Smooth muscle cell (in vitro differentiated cells): ENCODE data around the gene CATSPERD. TPM values are rescaled to one million over a fixed set of nuclear protein-coding genes. Genes with fewer than 3 reads are reported as not detected.
"Not testable (repeated sequence)": the region's sequence is repeated elsewhere in the genome, so short reads cannot be mapped to it uniquely, and the experiment has no call there.

Experiments used
- DNase-seq: peaks from one replicate; lab custom pipeline; 2025; ENCODE audit not compliant: unreplicated experiment; lab: John Stamatoyannopoulos, UW
- H2AFZ ChIP-seq: fragments of 200-600 bp; sonication (generic); 2 replicates; pipeline ENCODE4 v1.6.0; 2016; ENCODE audit warnings: antibody characterized with exemption, low read depth, mild to moderate bottlenecking
- H3F3A ChIP-seq: fragments of 200-600 bp; sonication (generic); 2 replicates; pipeline ENCODE4 v1.6.0; 2017; ENCODE audit warnings: antibody characterized with exemption, low read depth
- H3K27ac ChIP-seq: fragments of 200-600 bp; sonication (generic); 2 replicates; pipeline ENCODE4 v1.5.1; 2016; ENCODE audit warnings: low read depth, mild to moderate bottlenecking
- H3K27me3 ChIP-seq: fragments of 200-600 bp; sonication (generic); 2 replicates; pipeline ENCODE4 v1.6.1; 2016; ENCODE audit warnings: low read depth, mild to moderate bottlenecking
- H3K36me3 ChIP-seq: fragments of 200-600 bp; sonication (generic); 2 replicates; pipeline ENCODE4 v1.5.1; 2016; ENCODE audit warnings: low read depth
- H3K4me1 ChIP-seq: fragments of 200-600 bp; sonication (generic); 2 replicates; pipeline ENCODE4 v1.5.1; 2016; ENCODE audit warnings: low read depth
- H3K4me2 ChIP-seq: fragments of 200-600 bp; sonication (generic); 2 replicates; pipeline ENCODE4 v1.6.0; 2016; ENCODE audit warnings: mild to moderate bottlenecking
- H3K4me3 ChIP-seq: fragments of 200-600 bp; sonication (generic); 2 replicates; pipeline ENCODE4 v1.5.1; 2016; ENCODE audit warnings: mild to moderate bottlenecking
- H3K79me2 ChIP-seq: fragments of 200-600 bp; sonication (generic); 2 replicates; pipeline ENCODE4 v1.6.0; 2016; ENCODE audit warnings: low read depth, mild to moderate bottlenecking
- H3K9ac ChIP-seq: fragments of 200-600 bp; sonication (generic); 2 replicates; pipeline ENCODE4 v1.6.0; 2016; ENCODE audit warnings: low read depth
- H3K9me3 ChIP-seq: fragments of 200-600 bp; sonication (generic); replicated peaks from 2 replicates; pipeline ENCODE4 v1.5.1; 2016; ENCODE audit warnings: low read depth
- H4K20me1 ChIP-seq: fragments of 200-600 bp; sonication (generic); 2 replicates; pipeline ENCODE4 v1.6.0; 2016; ENCODE audit warnings: low read depth
- CTCF ChIP-seq: fragments of 200-600 bp; sonication (generic); IDR thresholded peaks from 2 replicates; pipeline ENCODE4 v1.5.1; 2017; ENCODE audit warnings: borderline replicate concordance, mild to moderate bottlenecking, antibody characterized with exemption; ENCODE audit not compliant: insufficient read depth, poor library complexity, severe bottlenecking
- WGBS: methylation state at CpG from one replicate; pipeline ENCODE4 v1.1.7; 2016; ENCODE audit warnings: low lambda C conversion rate; 5-methylcytosine and 5-hydroxymethylcytosine counted together
- polyA plus RNA-seq: library from polyadenylated mRNA; unstranded; fragments of >200 nt; fragmentation: Nextera tagmentation; extraction: Ambion mirVana; gene quantifications from 2 replicates; pipeline ENCODE4 v1.2.1, GENCODE V29; 2016
- total RNA-seq: library from RNA; depleted of rRNA; stranded (reverse); fragments of >200 nt; gene quantifications from 2 replicates; pipeline ENCODE4 v1.2.3, GENCODE V29; 2014

Gene CATSPERD
- total and polyA plus RNA-seq, 2 experiments from 2014 or later = not detected

- Histone ChIP-seq H3K9me3 (no peaks in the 10 kb centered on the region), H2AFZ (no peak overlapping the region), H3K79me2 (no peaks in the 10 kb centered on the region), H3K4me3 (no peak overlapping the region), H3K9ac (no peak overlapping the region), H3K36me3 (no peaks in the 10 kb centered on the region), H3K27ac (no peak overlapping the region), H4K20me1 (no peaks in the 10 kb centered on the region), H3K4me2 (no peak overlapping the region), H3K27me3 (no peaks in the 10 kb centered on the region), H3F3A (no peaks in the 10 kb centered on the region), H3K4me1 (no peaks in the 10 kb centered on the region)
- no peak for DNase-seq
- TF ChIP-seq CTCF = no peak
These were observed 23.2 kb downstream of the CATSPERD start for GRCh38 chr19:5743630-5744029.

GRCh38 chr19:5744999-5745398 lies 24.6 kb downstream of the CATSPERD start:
- H3K27me3 ChIP-seq, H3F3A ChIP-seq, H3K9ac ChIP-seq, H4K20me1 ChIP-seq, H3K4me3 ChIP-seq, H3K79me2 ChIP-seq, H3K27ac ChIP-seq, H3K4me2 ChIP-seq, H3K4me1 ChIP-seq, H3K9me3 ChIP-seq, H3K36me3 ChIP-seq, H2AFZ ChIP-seq, DNase-seq: not testable (repeated sequence)
- WGBS = 91% methylated on average over 10 of the region's 10 CpGs

GRCh38 chr19:5748920-5749319 lies 28.5 kb downstream of the CATSPERD start:
- H3K27ac ChIP-seq, H3K4me1 ChIP-seq, H3K4me3 ChIP-seq, H3K9me3 ChIP-seq, H3F3A ChIP-seq, H2AFZ ChIP-seq, H3K4me2 ChIP-seq, H3K9ac ChIP-seq, H4K20me1 ChIP-seq, DNase-seq, H3K27me3 ChIP-seq, H3K79me2 ChIP-seq, H3K36me3 ChIP-seq: not testable (repeated sequence)
- 97% methylated on average over 6 of the region's 6 CpGs for WGBS

DNA sequence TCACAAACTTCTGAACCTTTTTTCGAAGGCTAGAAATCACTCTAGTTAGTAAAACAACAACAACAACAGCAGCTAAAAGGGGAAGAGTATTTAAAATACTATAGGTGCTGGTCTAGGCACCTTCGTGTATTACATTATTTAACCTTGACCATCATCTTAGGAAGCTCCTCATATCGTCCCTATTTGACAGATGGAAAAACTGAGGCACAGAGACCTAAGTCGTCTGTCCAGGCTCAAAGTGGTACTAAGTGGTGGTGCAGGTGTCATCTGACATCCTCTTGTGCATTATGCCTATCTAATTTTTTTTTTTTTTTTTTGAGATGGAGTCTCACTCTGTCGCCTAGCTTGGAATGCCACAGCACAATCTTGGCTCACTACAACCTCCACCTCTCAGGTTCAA lies 29.1 kb downstream of the CATSPERD start:
- Histone ChIP-seq H3K4me1 (no peaks in the 10 kb centered on the region), H3F3A (no peaks in the 10 kb centered on the region), H3K4me2 (no peak overlapping the region), H3K4me3 (no peak overlapping the region), H3K9ac (no peak overlapping the region), H4K20me1 (no peaks in the 10 kb centered on the region), H3K27ac (no peak overlapping the region), H3K9me3 (no peaks in the 10 kb centered on the region), H3K36me3 (no peaks in the 10 kb centered on the region), H3K79me2 (no peaks in the 10 kb centered on the region), H2AFZ (no peak overlapping the region), H3K27me3 (no peaks in the 10 kb centered on the region)
- no peak for TF ChIP-seq CTCF
- 86% methylated on average over 5 of the region's 5 CpGs for WGBS
- DNase-seq = no peak

DNA sequence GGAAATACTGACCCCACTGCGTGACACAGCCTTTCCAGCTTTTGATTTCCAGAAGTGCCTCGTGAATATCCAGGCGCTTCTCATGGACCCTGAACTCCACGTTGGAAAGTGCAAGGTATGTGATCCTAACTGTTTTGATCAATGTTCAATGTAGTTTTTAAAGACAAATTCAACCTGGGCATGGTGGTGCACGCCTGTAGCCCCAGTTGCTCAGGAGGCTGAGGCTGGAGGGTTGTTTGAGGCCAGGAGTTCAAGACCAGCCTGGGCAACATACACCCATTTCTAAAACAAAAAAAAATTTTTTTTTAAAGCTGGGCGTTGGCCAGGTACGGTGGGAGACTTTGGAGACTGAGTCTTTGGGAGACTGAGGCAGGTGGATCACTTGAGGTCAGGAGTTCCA lies 31.3 kb downstream of the CATSPERD start:
- H3K27ac ChIP-seq = no peak overlapping the region
- H3K4me1 ChIP-seq = no peaks in the 10 kb centered on the region
- no peak overlapping the region for H3K4me2 ChIP-seq
- no peak for DNase-seq
- H3K79me2 ChIP-seq = no peaks in the 10 kb centered on the region
- H3K36me3 ChIP-seq = no peaks in the 10 kb centered on the region
- 92% methylated on average over 7 of the region's 7 CpGs for WGBS
- H3K27me3 ChIP-seq = no peaks in the 10 kb centered on the region
- H3K9me3 ChIP-seq = no peaks in the 10 kb centered on the region
- no peak overlapping the region for H3K9ac ChIP-seq
- no peak overlapping the region for H3K4me3 ChIP-seq
- no peak for TF ChIP-seq CTCF
- H2AFZ ChIP-seq = no peak overlapping the region
- no peaks in the 10 kb centered on the region for H3F3A ChIP-seq
- no peaks in the 10 kb centered on the region for H4K20me1 ChIP-seq
